Measurements from ENCODE around the gene MYCN.

Gene MYCN

GRCh38 chr2:15953147-15953630, 12.8 kb downstream of the MYCN start:
- DNase-seq (ENCODE audit: low read depth): no peak
- no peak for TF ChIP-seq MAX (IDR thresholded peaks at IDR 0.05; ENCODE audit: low read depth, low read length)
- no peak for TF ChIP-seq CTCF (IDR thresholded peaks at IDR 0.05; ENCODE audit: low read depth, low read length)
- no peak for TF ChIP-seq MYC (IDR thresholded peaks at IDR 0.05; ENCODE audit: low read depth, low read length)
- no peak for TF ChIP-seq POLR2A (IDR thresholded peaks at IDR 0.05; ENCODE audit: extremely low read depth, insufficient read length)
- H3K4me3 ChIP-seq (ENCODE audit: low read depth, low read length): no peak overlapping the region

- no peak for TF ChIP-seq POLR2A (IDR thresholded peaks at IDR 0.05; ENCODE audit: extremely low read depth, insufficient read length)
- TF ChIP-seq MAX (IDR thresholded peaks at IDR 0.05; ENCODE audit: low read depth, low read length): no peak
- TF ChIP-seq MYC (IDR thresholded peaks at IDR 0.05; ENCODE audit: low read depth, low read length): no peak
- TF ChIP-seq CTCF (IDR thresholded peaks at IDR 0.05; ENCODE audit: low read depth, low read length): no peak
- no peak overlapping the region for H3K4me3 ChIP-seq (ENCODE audit: low read depth, low read length)
- DNase-seq (ENCODE audit: low read depth): no peak
Observed at GRCh38 chr2:15953891-15954680, 13.7 kb downstream of the MYCN start.

- no peak overlapping the region for H3K4me3 ChIP-seq (ENCODE audit: low read depth, low read length)
- TF ChIP-seq MYC (IDR thresholded peaks at IDR 0.05; ENCODE audit: low read depth, low read length): no peak
- no peak for TF ChIP-seq CTCF (IDR thresholded peaks at IDR 0.05; ENCODE audit: low read depth, low read length)
- TF ChIP-seq MAX (IDR thresholded peaks at IDR 0.05; ENCODE audit: low read depth, low read length): no peak
- TF ChIP-seq POLR2A (IDR thresholded peaks at IDR 0.05; ENCODE audit: extremely low read depth, insufficient read length): no peak
- DNase-seq (ENCODE audit: low read depth): no peak
Observed at GRCh38 chr2:15954761-15955160, 14.4 kb downstream of the MYCN start.

GRCh38 chr2:15955232-15955988, 15.1 kb downstream of the MYCN start:
- H3K4me3 ChIP-seq (ENCODE audit: low read depth, low read length): no peak overlapping the region
- no peak for DNase-seq (ENCODE audit: low read depth)
- TF ChIP-seq MAX (IDR thresholded peaks at IDR 0.05; ENCODE audit: low read depth, low read length) (no peak), CTCF (IDR thresholded peaks at IDR 0.05; ENCODE audit: low read depth, low read length) (no peak)

GRCh38 chr2:15956230-15956629, 15.9 kb downstream of the MYCN start:
- H3K4me3 ChIP-seq (ENCODE audit: low read depth, low read length): no peak overlapping the region
- no peak for TF ChIP-seq POLR2A (IDR thresholded peaks at IDR 0.05; ENCODE audit: extremely low read depth, insufficient read length)
- no peak for DNase-seq (ENCODE audit: low read depth)

Data from NB4 (cell line).